Activated naive CD4-positive, alpha-beta T cell treated with anti-CD3 and anti-CD28 coated beads, Interleukin-2, amount 50 U/mL, for 72 hours (primary cell): Measurements from ENCODE around the gene ADH4. TPM values are rescaled to one million over a fixed set of nuclear protein-coding genes. Genes with fewer than 3 reads are reported as not detected.
"Not testable (repeated sequence)": the region's sequence is repeated elsewhere in the genome, so short reads cannot be mapped to it uniquely, and the experiment has no call there.

Source experiments
- ATAC-seq, 2 donors: fragments of 150-1000 bp; cut with Tn5 transposase; 2 replicates each; pipeline ENCODE4 v1.10.0; 2021; ENCODE audit warnings: mild to moderate bottlenecking in 2 of 2, moderate library complexity in 2 of 2
- DNase-seq, 2 donors: peaks; one replicate each; pipeline ENCODE4 v3.0.0; 2021 to 2022; ENCODE audit warnings: low spot score in 2 of 2
- H3K27ac Mint-ChIP-seq, 2 donors: one replicate each; pipeline ENCODE4 v1.8.0; 2022; ENCODE audit warnings: mild to moderate bottlenecking in 2 of 2, mixed read lengths in 2 of 2
- H3K36me3 Mint-ChIP-seq, 2 donors: one replicate each; pipeline ENCODE4 v1.8.0; 2022; ENCODE audit warnings: mixed read lengths in 2 of 2
- H3K9me3 Mint-ChIP-seq, 2 donors: one replicate each; pipeline ENCODE4 v1.8.0; 2022; ENCODE audit warnings: mixed read lengths in 2 of 2
- total RNA-seq, 2 donors: library from RNA; stranded (reverse); gene quantifications; one replicate each; pipeline ENCODE4 v1.2.3, GENCODE V29; 2022

ADH4 gene
- total RNA-seq, 2 donors from 2014 or later, result not detected

DNA sequence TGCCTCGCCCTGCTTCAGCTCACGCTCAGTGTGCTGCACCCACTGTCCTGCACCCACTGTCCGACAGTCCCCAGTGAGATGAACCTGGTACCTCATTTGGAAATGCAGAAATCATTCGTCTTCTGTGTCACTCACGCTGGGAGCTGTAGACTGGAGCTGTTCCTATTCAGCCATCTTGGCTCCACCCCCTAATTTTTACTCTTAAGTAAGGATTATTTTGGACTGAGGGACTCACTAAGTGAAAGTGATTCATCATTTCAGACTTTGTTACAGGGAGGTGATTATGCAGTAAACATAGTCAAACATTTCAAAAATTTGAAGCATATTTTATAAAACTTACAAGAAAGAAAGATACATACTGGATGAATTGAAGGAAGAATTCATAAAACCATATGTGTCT, 44.3 kb downstream of the ADH4 start:
- not testable (repeated sequence) for ATAC-seq, H3K27ac Mint-ChIP-seq, H3K36me3 Mint-ChIP-seq, DNase-seq, H3K9me3 Mint-ChIP-seq

DNA sequence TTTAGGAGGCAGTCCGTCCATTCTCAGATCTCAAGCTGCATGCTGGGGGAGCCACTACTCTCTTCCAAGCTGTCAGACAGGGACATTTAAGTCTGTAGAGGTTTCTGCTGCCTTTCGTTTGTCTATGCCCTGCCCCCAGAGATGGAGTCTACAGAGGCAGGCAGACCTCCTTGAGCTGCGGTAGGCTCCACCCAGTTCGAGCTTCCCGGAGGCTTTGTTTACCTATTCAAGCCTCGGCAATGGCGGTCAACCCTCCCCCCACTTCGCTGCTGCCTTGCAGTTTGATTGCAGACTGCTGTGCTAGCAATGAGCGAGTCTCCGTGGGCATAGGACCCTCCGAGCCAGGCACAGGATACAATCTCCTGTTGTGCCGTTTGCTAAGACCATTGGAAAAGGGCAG, 44.8 kb downstream of the ADH4 start:
- H3K9me3 Mint-ChIP-seq, result no peaks in the 10 kb centered on the region
- no peak overlapping the region for H3K27ac Mint-ChIP-seq
- ATAC-seq (no peak), DNase-seq (no peak)
- no peaks in the 10 kb centered on the region for H3K36me3 Mint-ChIP-seq

DNA sequence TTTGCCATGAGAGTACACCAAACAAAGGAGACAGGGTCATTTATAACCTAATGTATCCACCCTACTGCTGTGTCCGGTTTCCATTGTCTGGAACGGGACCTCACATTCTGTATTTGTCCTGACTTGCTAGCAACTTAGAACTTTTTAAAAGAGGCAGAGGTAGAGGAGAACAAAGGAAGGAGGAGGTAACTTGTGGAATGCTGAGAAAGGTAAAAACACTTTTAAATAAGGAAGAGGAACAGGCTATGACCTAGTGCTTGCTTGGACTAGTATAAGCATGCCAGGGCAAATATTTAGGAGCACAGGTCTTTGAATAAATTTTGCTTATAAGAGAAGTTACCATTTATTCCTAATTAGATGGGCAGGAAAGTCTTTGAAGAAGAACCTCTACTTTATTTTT, 52.3 kb downstream of the ADH4 start:
- H3K9me3 Mint-ChIP-seq, DNase-seq, H3K27ac Mint-ChIP-seq, ATAC-seq: not testable (repeated sequence)
- peaks cover 16 to 22% of the 10 kb centered on the region in 2 donors for H3K36me3 Mint-ChIP-seq

DNA sequence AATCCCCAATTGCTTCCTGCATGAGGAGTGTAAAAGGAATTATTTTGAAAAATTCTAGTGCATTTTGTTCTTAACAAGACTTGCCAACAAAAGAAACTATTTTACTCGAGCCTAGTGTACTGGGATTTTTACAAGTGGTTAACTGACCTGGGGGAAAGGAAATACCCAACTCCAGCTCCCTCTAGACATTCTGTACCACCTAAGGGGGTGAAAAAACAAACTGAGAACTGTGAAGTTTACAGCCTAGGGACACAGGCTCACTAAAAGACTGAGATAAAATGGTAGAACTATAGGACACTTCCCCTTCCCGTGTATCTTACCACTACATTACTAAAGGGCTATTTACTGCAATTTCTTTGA, 52.9 kb downstream of the ADH4 start:
- H3K9me3 Mint-ChIP-seq, result no peaks in the 10 kb centered on the region

DNA sequence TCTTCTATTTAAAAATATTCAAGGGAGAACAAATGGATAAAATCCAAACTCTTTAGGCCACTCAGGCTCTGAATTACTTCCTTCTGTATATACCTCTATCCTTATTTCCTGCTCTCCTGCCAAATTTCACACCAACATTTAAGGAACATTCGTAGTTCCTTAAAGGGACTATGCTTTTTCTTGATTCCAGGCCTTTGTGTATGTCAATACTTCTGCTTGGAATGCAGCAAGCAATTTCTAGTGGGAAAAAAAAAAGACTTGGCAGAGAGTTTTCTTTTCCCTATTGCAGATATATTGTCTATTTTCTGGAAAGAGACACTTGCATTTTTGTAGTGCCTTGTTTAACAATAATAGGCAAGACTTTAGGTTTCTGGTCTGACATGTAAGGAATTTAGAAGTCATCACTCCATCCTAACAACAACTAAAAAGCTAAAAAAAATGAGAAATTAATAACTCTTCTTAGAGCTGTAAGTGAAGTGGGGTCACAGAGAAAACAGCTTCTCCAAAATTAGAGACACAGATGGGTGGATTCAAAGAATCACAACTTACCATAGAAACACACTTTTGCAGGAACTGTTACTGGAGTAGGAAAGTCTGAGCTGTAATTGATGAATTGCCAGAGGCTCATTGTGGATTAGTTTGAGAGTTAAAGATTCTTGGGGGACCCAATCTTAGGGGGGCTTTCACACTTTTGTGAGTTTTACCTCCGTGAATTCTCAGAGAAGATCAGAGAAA, 53.4 kb downstream of the ADH4 start:
- Mint-ChIP-seq H3K9me3 (no peaks in the 10 kb centered on the region), H3K27ac (peak overlapping the region in 1 of 2 donors; percentile 95)

More for the DNA sequence above, 52.9 kb downstream of the ADH4 start:
- DNase-seq (no peak), ATAC-seq (no peak)
- Mint-ChIP-seq H3K36me3 (peaks cover 21 to 25% of the 10 kb centered on the region in 2 donors), H3K27ac (no peak overlapping the region)

DNA sequence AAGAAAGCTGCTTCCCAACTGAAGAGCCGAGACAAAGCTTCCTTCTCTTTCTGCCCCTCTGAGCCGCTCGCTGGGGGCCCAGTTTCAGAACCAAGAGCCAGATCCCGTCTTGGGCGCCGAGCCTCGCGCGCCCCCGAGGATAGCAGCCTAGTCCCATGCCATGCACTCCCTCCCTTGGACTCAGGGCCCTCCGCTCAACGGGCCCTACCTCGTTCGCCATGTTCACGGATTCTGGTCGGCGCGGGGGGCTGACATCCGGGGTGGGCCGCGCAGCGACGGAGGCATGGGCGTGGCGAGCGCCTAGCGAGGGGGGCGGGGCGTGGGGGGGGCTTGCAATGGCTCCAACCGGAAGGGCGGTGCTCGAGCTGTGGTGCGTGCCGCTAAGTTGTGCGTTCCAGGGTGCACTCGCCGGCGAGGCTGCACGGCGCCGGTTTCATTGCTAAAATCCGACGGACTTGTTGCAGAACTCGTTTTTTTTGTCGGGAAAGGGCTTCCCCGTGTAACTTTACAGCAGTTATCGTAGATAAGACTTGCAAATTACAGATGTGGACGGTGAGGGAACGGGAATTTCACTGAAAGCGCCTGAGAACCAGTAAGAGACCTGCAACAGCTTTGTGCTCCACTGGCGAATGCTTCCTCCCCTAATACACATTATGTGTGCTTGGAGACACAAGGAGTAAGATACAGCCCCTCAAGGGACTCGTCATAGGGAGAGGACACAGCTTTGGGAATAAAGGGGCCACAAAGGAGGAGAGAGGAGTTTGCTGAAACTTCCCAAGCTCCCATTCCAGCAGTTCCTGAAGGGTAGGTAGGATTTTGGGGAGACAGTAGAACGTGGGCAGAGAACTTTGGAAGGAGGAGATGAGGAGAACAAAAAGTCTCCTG, 55.4 kb downstream of the ADH4 start, which contains the start of gene ADH5:
TSS of gene ADH5 (minus strand) at position 308 of the 885 bp plus-strand sequence. CDS start at position 220, 88 bp downstream.
- H3K9me3 Mint-ChIP-seq, result no peaks in the 10 kb centered on the region
- H3K27ac Mint-ChIP-seq, result peak within 1 kb of the TSS; percentile 95 to 99
- peak; percentile 73 to 78 for DNase-seq
- ATAC-seq, result peak; percentile 95 to 98
- peaks cover 30 to 38% of the 10 kb centered on the region in 2 donors for H3K36me3 Mint-ChIP-seq

More for the DNA sequence above, 53.4 kb downstream of the ADH4 start:
- H3K36me3 Mint-ChIP-seq, result peaks cover 23 to 26% of the 10 kb centered on the region in 2 donors
- DNase-seq (no peak), ATAC-seq (no peak)

DNA sequence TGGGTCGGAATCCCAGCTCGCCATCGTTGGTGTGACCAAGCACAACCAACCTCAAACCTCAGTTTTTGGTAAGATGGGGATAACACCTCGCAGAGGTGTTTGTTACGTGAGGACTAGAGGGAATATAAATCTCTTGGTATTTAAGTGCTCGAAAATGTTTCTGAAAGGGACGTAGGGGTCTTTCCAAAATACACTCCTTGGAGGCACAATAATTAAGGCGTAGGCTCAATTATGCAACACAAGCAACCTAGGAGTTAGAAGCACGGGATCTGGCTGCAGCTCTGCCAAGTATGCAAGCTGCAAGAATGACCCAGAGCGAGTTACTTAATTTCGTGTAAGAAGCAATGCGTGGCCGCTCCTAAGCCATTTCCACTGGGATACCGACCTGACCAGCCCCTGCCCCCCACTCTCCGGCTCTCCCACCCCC, 56.1 kb downstream of the ADH4 start:
- Mint-ChIP-seq H3K9me3 (no peaks in the 10 kb centered on the region), H3K27ac (peak overlapping the region; percentile 70 to 95), H3K36me3 (peaks cover 30 to 43% of the 10 kb centered on the region in 2 donors)
- ATAC-seq, result peak; percentile 7 to 45
- DNase-seq, result no peak

DNA sequence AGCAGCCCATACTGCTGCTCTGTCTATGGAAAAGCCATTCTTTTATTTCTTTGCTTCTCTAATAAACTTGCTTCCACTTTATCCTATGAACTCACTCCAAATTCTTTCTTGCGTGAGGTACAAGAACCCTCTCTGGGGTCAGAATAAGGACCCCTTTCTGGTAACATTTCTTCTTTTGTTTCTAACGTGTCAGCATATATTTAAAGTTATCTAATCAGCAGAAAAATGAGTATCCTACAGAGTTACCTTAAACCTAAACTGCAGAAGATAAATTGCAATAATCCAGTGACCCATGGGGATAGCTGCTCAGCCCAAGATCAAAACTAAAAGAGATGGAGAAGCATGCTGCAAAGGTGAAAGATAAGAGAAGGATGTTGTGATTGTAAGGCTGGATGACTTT, 59.5 kb downstream of the ADH4 start:
- no peak for DNase-seq
- H3K9me3 Mint-ChIP-seq, result no peaks in the 10 kb centered on the region
- no peak for ATAC-seq
- H3K27ac Mint-ChIP-seq, result no peak overlapping the region
- H3K36me3 Mint-ChIP-seq, result peaks cover 25 to 43% of the 10 kb centered on the region in 2 donors

DNA sequence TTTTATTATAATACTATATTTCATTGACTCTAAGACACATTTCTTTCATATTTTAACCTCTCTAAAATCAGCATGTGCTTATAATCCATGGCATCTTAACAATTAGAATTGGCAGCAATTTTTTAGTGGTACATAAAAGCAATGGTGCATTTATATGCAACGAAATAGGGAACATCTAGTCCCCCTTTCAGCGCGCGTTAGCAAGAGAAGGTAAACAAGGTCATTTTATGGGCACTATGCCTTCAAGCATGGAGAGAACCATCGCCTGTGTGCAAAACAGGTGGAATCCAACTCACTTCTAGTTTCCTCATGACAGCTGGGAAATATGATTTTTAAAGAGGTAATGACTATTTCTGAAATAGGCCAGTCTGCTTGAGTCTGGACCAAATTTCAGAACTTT, 61.9 kb downstream of the ADH4 start:
- Mint-ChIP-seq H3K9me3 (no peaks in the 10 kb centered on the region), H3K27ac (peak overlapping the region in 1 of 2 donors; percentile 7), H3K36me3 (peaks cover 8 to 31% of the 10 kb centered on the region in 2 donors)
- DNase-seq, result no peak
- ATAC-seq, result no peak

DNA sequence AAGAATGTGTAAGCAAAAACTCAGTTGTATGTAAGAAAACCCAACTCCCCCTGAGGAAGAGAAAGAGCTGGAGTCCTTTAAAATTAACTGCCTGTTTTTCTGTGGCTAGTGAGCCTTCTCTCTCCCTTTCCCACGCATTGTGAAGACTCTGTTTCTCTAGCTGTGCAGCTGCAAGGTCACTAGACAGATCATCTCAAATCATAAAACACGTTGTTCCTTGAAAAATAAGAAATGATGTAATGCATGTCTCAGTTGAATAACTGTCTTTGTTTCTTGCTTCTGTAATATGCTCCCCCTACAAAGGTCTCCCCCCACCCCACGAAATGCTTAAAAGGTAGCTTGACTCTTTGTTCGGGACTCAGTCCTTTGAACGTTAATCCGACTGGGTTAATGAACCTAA, 63.2 kb downstream of the ADH4 start:
- peaks cover 4 to 33% of the 10 kb centered on the region in 2 donors for H3K36me3 Mint-ChIP-seq
- H3K9me3 Mint-ChIP-seq, H3K27ac Mint-ChIP-seq, DNase-seq, ATAC-seq: not testable (repeated sequence)

DNA sequence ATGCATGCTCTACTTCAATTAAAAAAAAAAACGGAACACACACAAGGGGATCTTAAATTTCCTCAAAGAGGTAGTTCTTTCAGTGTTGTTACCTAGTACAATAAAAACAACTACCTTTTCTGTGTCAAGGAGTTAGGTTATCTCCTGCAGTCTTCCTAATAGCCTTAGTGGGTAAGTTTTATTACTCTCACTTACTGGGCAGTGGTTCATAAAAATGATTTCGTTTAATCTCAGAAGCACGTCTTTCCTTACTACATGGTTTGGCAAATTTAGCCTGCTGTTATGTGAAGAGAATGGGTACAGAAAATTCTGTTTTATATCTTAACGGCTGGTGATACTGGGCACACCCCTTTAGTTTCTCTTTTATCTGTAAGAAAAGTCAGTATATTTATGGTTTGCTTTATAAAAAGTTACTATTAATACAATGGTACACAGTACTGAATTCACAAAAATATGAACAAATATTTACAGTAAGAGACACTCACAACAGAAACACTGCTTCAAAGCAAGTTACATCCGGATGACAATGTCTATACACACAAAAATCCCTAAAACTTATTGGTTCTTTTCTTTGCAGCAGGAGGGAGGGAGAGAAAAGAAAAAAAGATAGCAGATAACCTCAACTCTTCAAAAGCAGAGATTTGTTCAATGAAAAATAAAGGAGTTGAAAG, 64.3 kb downstream of the ADH4 start:
- Mint-ChIP-seq H3K36me3 (peaks cover 4 to 28% of the 10 kb centered on the region in 2 donors), H3K9me3 (no peaks in the 10 kb centered on the region), H3K27ac (peak overlapping the region in 1 of 2 donors; percentile 63)
- ATAC-seq (no peak), DNase-seq (no peak)

DNA sequence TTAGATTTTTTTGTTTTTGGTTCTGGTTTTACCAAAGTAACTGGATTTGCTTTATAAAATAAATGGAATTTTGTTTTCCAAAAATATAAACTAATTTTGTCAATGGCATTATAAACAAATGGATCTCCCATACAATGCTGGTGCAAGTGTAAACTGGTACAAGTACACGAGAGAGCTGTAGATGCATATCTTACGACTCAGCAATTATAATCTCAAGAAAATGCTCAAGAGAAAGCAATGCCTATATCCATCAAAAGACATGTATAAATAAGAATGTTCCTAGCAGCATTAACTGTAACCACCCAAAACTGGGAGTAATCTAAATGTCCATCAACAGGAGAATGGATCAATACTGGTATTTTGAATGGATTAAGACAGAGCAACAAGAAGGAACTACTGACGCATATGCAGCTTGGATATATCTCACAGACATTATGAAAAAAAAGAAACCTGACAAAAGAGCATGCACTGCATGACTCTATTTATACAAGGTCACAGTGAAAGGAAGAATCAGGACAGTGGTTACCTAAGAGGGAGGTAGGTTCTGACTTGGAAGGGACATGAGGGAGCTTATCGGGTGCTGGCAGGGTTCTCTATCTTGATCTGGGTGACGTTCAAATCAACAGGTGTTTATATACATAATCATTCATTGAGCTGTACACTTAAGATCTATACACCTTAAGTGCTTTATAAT, 65.0 kb downstream of the ADH4 start:
- Mint-ChIP-seq H3K36me3 (peaks cover 4 to 24% of the 10 kb centered on the region in 2 donors), H3K27ac (no peak overlapping the region), H3K9me3 (no peaks in the 10 kb centered on the region)
- DNase-seq, result no peak
- no peak for ATAC-seq

DNA sequence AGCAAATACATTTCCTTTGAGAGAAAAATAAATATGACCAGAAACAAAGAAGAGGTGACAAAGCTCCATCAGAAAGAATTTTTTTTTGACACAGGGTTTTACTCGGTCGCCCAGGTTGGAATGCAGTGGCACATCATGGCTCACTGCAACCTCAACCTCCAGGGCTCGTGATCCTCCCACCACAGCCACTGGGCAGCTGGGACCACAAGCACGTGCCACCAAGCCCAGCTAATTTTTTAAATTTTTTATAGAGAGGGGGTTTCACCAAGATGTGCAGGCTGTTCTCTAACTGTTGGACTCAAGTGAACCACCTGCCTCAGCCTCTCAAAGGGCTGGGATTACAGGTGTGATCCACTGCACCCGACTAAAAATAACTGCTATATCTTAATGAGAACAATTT, 65.8 kb downstream of the ADH4 start:
- ATAC-seq, result no peak
- H3K9me3 Mint-ChIP-seq, result no peaks in the 10 kb centered on the region
- no peak overlapping the region for H3K27ac Mint-ChIP-seq
- DNase-seq, result no peak
- H3K36me3 Mint-ChIP-seq, result peaks cover 0 to 22% of the 10 kb centered on the region in 2 donors

DNA sequence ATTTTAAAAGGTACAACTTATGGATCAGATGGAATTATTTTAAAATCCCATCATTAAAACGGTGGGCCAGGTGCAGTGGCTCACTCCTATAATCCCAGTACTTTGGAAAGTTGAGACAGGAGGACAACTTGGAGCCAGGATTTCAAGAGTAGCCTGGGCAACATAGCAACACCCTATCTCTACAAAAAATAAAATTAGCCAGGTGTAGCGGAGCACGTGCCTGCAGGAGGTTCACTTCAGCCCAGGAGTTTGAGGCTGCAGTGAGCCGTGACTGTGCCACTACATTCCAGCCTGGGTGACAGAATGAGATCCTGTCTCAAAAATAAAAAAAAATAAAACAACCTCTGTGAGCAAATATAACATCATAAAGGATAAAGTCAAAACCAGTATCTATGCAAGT, 66.9 kb downstream of the ADH4 start:
- DNase-seq, result no peak
- no peak for ATAC-seq
- H3K9me3 Mint-ChIP-seq, result no peaks in the 10 kb centered on the region
- H3K36me3 Mint-ChIP-seq, result peaks cover 0 to 21% of the 10 kb centered on the region in 2 donors
- H3K27ac Mint-ChIP-seq, result no peak overlapping the region

DNA sequence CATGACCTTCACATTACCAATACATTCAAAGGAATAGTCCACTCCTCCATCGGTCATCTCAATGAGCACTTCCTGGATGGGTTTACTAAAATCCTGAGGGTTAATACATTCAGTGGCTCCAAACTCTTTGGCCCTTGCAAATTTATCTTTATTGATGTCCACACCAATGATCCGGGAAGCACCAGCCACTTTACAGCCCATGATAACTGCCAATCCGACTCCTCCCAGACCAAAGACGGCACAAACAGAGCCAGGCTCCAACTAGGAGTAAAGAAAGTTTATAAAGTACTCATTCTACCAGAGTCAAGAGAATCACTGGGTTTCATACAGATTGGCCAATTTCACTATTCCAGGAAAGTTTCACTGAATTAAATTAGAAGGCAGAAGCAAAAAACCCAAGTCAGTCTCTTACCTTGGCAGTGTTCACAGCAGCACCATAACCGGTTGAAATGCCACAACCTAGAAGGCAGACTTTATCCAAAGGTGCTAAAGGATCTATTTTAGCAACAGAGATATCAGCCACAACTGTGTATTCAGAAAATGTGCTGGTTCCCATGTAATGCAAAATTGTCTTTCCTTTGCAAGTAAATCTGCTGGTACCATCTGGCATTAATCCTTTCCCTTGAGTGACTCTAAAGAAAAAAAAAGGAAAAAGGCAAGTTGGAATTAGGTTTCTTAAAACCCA, 67.7 kb downstream of the ADH4 start:
- Mint-ChIP-seq H3K9me3 (no peaks in the 10 kb centered on the region), H3K36me3 (peaks cover 0 to 21% of the 10 kb centered on the region in 2 donors), H3K27ac (peak overlapping the region; percentile 38 to 45)
- no peak for ATAC-seq
- no peak for DNase-seq

DNA sequence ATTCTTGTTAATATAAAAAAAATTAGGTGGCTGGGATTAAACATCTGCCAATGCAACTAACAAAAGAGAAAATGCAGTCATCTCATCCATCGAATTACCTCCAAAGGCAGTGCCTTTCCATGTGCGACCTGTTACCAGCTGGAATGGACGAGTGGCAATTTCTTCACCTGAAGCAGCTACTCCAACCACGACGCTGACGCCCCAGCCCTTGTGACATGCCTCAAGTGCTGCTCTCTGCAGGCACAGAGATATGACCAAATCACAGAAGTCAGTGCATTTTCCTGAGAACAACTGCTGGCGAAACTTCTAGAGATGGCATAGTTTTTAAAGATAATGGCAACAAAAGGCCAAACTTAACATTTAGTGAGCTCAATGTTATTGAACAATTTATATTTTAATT, 69.3 kb downstream of the ADH4 start:
- DNase-seq, result no peak
- H3K9me3 Mint-ChIP-seq, result no peaks in the 10 kb centered on the region
- no peak for ATAC-seq
- H3K36me3 Mint-ChIP-seq, result peaks cover 0 to 21% of the 10 kb centered on the region in 2 donors
- no peak overlapping the region for H3K27ac Mint-ChIP-seq
